HepG2 (cell line): ENCODE results near the gene SLC25A19. TPM values are rescaled to one million over a fixed set of nuclear protein-coding genes. Genes with fewer than 3 reads are reported as not detected.

Source experiments
- FIP1L1 ChIP-seq: fragments of 200-400 bp; formaldehyde crosslinking; IDR thresholded peaks from 2 replicates; pipeline ENCODE4 v1.6.1; 2018; ENCODE audit warnings: low read depth, mild to moderate bottlenecking, low read length, moderate library complexity, borderline replicate concordance; ENCODE audit not compliant: insufficient read depth
- FOXJ3 ChIP-seq: sonication (generic); formaldehyde crosslinking; IDR thresholded peaks from 2 replicates; pipeline ENCODE4 v1.4.0; 2020; ENCODE audit warnings: missing genetic modification reagents, mild to moderate bottlenecking, borderline replicate concordance
- FOXK1 ChIP-seq: sonication (generic); formaldehyde crosslinking; IDR thresholded peaks from 2 replicates; pipeline ENCODE4 v1.4.0; 2020; ENCODE audit warnings: low read depth, missing genetic modification reagents, borderline replicate concordance
- HOXA9 ChIP-seq: sonication (generic); formaldehyde crosslinking; IDR thresholded peaks from 2 replicates; pipeline ENCODE4 v1.8.1; 2022; ENCODE audit warnings: missing genetic modification reagents, mild to moderate bottlenecking, moderate library complexity, borderline replicate concordance
- JUND ChIP-seq: sonication (generic); formaldehyde crosslinking; IDR thresholded peaks from 2 replicates; pipeline ENCODE4 v1.8.0; 2022; ENCODE audit warnings: mild to moderate bottlenecking, missing genetic modification reagents
- KLF16 ChIP-seq, 2 experiments: sonication (generic) in 1 of 2; formaldehyde crosslinking in 1 of 2; IDR thresholded peaks; 2 replicates each; pipeline versions ENCODE4 v1.6.1 to v1.8.0; 2016 to 2023; ENCODE audit warnings: missing genetic modification reagents in 2 of 2, missing compliant biosample characterization in 1 of 2
- MAFF ChIP-seq: IDR thresholded peaks from 2 replicates; pipeline ENCODE4 v1.6.1; 2011; ENCODE audit warnings: low read depth, low read length, improper control_type of control experiment
- NFIC ChIP-seq: IDR thresholded peaks from 2 replicates; pipeline ENCODE4 v1.6.1; 2012; ENCODE audit warnings: mild to moderate bottlenecking, low read length, inconsistent platforms
- NFKB2 ChIP-seq: sonication (generic); formaldehyde crosslinking; IDR thresholded peaks from 2 replicates; pipeline ENCODE4 v1.4.0; 2020; ENCODE audit warnings: missing genetic modification reagents, borderline replicate concordance
- RARA ChIP-seq: IDR thresholded peaks from 2 replicates; pipeline ENCODE4 v1.6.1; 2016; ENCODE audit warnings: missing genetic modification reagents, missing compliant biosample characterization
- RFX5 ChIP-seq: IDR thresholded peaks from 2 replicates; pipeline ENCODE4 v1.6.1; 2011; ENCODE audit warnings: low read depth, low read length, improper control_type of control experiment
- TGIF2 ChIP-seq: IDR thresholded peaks from 2 replicates; pipeline ENCODE4 v1.6.1; 2016; ENCODE audit warnings: control low read depth, missing compliant biosample characterization
- ZC3H4 ChIP-seq: sonication (generic); formaldehyde crosslinking; IDR thresholded peaks from 2 replicates; pipeline ENCODE4 v1.4.0; 2020; ENCODE audit warnings: missing genetic modification reagents, borderline replicate concordance
- ZNF546 ChIP-seq: sonication (generic); formaldehyde crosslinking; conservative IDR thresholded peaks from 2 replicates; pipeline ENCODE4 v1.8.1; 2023; ENCODE audit warnings: mild to moderate bottlenecking, missing genetic modification reagents
- ZNF556 ChIP-seq: sonication (generic); formaldehyde crosslinking; IDR thresholded peaks from 2 replicates; pipeline ENCODE4 v1.4.0; 2020; ENCODE audit warnings: mild to moderate bottlenecking, missing genetic modification reagents, borderline replicate concordance
- ZNF607 ChIP-seq: sonication (generic); formaldehyde crosslinking; IDR thresholded peaks from 2 replicates; pipeline ENCODE4 v1.5.1; 2020; ENCODE audit warnings: missing genetic modification reagents, mild to moderate bottlenecking, borderline replicate concordance
- ZNF616 ChIP-seq: sonication (generic); formaldehyde crosslinking; IDR thresholded peaks from 2 replicates; pipeline ENCODE4 v1.5.0; 2020; ENCODE audit warnings: low read depth, mild to moderate bottlenecking, missing genetic modification reagents
- ZNF878 ChIP-seq: sonication (generic); formaldehyde crosslinking; IDR thresholded peaks from 2 replicates; pipeline ENCODE4 v1.8.1; 2023; ENCODE audit warnings: mild to moderate bottlenecking, missing genetic modification reagents, moderate library complexity
- polyA plus RNA-seq, 8 experiments: library from polyadenylated mRNA; depleted of rRNA in 3 of 8; stranded (reverse) in 7 of 8; unstranded in 1 of 8; fragments of >200 nt; fragmentation: Illumina TruSeq in 4 of 8; extraction: Trizol in 4 of 8; gene quantifications; 2 replicates each; pipeline versions ENCODE4 v1.2.1 to v1.2.3, GENCODE V29; 2011 to 2016; ENCODE audit warnings: low read depth in 4 of 8, missing spikeins in 1 of 8, mixed read lengths in 1 of 8; ENCODE audit not compliant: insufficient read depth in 1 of 8
- total RNA-seq, 5 experiments: library from RNA; depleted of rRNA; stranded (reverse); fragments of >200 nt; fragmentation: Illumina TruSeq; extraction: Trizol; gene quantifications; 2 replicates each; pipeline ENCODE4 v1.2.3, GENCODE V29; 2016; ENCODE audit warnings: low read depth in 1 of 5
- TF ChIP-seq, protein P1 (sequence below): sonication (generic); formaldehyde crosslinking; IDR thresholded peaks from 2 replicates; pipeline ENCODE4 v1.4.0; 2020; ENCODE audit warnings: mild to moderate bottlenecking, missing genetic modification reagents
- TF ChIP-seq, protein P2 (sequence below): sonication (generic); formaldehyde crosslinking; IDR thresholded peaks from 2 replicates; pipeline ENCODE4 v1.8.1; 2023; ENCODE audit warnings: mild to moderate bottlenecking, moderate library complexity, missing genetic modification reagents
- TF ChIP-seq, protein P3 (sequence below): sonication (generic); formaldehyde crosslinking; IDR thresholded peaks from 2 replicates; pipeline ENCODE4 v1.8.0; 2022; ENCODE audit warnings: mild to moderate bottlenecking, missing genetic modification reagents, borderline replicate concordance
- TF ChIP-seq, protein P4 (sequence below): sonication (generic); formaldehyde crosslinking; IDR thresholded peaks from 2 replicates; pipeline ENCODE4 v1.5.1; 2020; ENCODE audit warnings: mild to moderate bottlenecking, missing genetic modification reagents, moderate library complexity

SLC25A19 gene
- total and polyA plus RNA-seq, 2 of the 13 experiments (the other 11 are each of a cell fraction or from before 2014, with no cell fraction given): 24.4 to 41.4 TPM

DNA sequence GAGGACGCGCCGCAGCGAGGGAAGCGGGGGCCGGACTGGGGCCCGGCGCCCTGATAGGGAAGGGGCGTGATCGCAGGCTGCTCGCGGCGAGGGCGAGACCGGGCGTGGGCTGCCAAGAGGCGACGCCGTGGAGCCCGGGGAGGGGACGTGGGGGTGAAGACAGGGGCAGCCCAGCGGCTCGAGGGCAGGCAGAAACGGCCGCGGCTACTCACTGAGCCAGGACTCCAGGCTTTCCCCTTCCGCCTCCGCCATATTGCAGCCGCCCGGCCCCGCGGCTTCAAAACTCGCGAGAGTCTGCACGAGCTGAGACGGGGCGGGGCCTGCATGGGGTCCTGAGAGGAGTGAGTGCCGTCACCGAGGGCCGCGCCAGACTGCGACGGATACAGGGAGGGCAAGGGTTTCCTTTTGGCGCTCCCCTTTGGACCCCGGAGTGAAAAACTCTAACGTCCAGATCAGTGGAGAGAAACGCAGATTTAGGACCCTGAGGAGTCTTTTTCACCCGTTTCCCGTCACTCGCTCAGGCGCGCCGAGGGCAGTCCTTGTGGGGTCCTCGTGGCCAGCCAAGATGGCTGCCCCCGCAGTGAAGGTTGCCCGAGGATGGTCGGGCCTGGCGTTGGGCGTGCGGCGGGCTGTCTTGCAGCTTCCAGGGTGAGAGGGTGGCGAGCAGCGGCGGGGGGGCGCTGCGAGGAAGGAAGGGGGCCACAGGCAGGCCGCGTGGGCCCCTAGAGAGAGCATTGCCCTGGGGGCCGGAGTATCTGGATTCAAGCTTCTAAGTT is 27.7 kb downstream of the SLC25A19 start, which contains the start of the genes GGA3 and MRPS7 (continued):
- TF ChIP-seq ZNF607 (CRISPR knock-in tag) (peak; percentile 95), FIP1L1 (no peak), FOXK1 (CRISPR knock-in tag) (peak; percentile 65), NFKB2 (CRISPR knock-in tag) (peak; percentile 92; the same call in 1 of the 2 replicates), NFIC (no peak), ZC3H4 (no peak; the same call in 1 of the 2 replicates), ZNF546 (peak; percentile 53), ZNF556 (CRISPR knock-in tag) (peak; percentile 77; the same call in 1 of the 2 replicates), MAFF (no peak), KLF16 (CRISPR knock-in tag; IDR thresholded peaks at IDR 0.05) (peak in 1 of 2 experiments; percentile 67; a peak in 1 of 4 replicates), JUND (0 out of 2 replicates have a peak, but pooled peaks have one; percentile 13), HOXA9 (CRISPR knock-in tag) (no peak), RARA (CRISPR knock-in tag) (0 out of 2 replicates have a peak, but pooled peaks have one; percentile 19), TGIF2 (CRISPR knock-in tag) (peak; percentile 73; the same call in 1 of the 2 replicates), ZNF878 (CRISPR knock-in tag) (peak; percentile 87), ZNF616 (peak; percentile 37; the same call in 1 of the 2 replicates), FOXJ3 (no peak; the same call in 1 of the 2 replicates), RFX5 (peak; percentile 27; the same call in 1 of the 2 replicates)
- TF ChIP-seq, protein P1, sequence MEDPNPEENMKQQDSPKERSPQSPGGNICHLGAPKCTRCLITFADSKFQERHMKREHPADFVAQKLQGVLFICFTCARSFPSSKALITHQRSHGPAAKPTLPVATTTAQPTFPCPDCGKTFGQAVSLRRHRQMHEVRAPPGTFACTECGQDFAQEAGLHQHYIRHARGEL (CRISPR knock-in tag): peak; percentile 30; the same call in 1 of the 2 replicates
- TF ChIP-seq, protein P2, sequence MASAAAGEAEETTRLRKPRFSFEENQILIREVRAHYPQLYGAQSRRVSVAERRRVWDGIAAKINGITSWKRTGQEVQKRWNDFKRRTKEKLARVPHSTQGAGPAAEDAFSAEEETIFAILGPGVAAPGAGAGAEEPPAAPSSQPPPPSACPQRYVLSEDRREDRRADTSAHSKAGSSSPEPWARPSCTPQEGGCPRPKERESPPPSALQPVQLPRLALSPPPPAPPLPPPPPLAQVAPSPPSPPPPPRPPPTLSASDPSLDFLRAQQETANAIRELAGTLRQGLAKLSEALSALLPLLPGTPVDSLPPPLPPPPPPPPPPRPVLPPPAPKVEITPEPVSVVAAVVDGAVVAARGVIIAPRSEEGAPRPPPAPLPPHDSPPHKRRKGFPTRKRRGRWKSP: peak; percentile 90
- TF ChIP-seq, protein P3, sequence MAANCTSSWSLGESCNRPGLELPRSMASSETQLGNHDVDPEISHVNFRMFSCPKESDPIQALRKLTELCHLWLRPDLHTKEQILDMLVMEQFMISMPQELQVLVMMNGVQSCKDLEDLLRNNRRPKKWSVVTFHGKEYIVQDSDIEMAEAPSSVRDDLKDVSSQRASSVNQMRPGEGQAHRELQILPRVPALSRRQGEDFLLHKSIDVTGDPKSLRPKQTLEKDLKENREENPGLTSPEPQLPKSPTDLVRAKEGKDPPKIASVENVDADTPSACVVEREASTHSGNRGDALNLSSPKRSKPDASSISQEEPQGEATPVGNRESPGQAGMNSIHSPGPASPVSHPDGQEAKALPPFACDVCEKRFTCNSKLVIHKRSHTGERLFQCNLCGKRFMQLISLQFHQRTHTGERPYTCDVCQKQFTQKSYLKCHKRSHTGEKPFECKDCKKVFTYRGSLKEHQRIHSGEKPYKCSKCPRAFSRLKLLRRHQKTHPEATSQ (CRISPR knock-in tag): peak; percentile 88; the same call in 1 of the 2 replicates
- TF ChIP-seq, protein P4, sequence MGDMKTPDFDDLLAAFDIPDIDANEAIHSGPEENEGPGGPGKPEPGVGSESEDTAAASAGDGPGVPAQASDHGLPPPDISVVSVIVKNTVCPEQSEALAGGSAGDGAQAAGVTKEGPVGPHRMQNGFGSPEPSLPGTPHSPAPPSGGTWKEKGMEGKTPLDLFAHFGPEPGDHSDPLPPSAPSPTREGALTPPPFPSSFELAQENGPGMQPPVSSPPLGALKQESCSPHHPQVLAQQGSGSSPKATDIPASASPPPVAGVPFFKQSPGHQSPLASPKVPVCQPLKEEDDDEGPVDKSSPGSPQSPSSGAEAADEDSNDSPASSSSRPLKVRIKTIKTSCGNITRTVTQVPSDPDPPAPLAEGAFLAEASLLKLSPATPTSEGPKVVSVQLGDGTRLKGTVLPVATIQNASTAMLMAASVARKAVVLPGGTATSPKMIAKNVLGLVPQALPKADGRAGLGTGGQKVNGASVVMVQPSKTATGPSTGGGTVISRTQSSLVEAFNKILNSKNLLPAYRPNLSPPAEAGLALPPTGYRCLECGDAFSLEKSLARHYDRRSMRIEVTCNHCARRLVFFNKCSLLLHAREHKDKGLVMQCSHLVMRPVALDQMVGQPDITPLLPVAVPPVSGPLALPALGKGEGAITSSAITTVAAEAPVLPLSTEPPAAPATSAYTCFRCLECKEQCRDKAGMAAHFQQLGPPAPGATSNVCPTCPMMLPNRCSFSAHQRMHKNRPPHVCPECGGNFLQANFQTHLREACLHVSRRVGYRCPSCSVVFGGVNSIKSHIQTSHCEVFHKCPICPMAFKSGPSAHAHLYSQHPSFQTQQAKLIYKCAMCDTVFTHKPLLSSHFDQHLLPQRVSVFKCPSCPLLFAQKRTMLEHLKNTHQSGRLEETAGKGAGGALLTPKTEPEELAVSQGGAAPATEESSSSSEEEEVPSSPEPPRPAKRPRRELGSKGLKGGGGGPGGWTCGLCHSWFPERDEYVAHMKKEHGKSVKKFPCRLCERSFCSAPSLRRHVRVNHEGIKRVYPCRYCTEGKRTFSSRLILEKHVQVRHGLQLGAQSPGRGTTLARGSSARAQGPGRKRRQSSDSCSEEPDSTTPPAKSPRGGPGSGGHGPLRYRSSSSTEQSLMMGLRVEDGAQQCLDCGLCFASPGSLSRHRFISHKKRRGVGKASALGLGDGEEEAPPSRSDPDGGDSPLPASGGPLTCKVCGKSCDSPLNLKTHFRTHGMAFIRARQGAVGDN (CRISPR knock-in tag): peak; percentile 91
